AG08396 (cell line): ENCODE results near the gene AEBP1.
A peak's percentile ranks its signal among the peaks of the same experiment; 100 is the strongest.

Experiments
- DNase-seq: peaks from one replicate; pipeline ENCODE4 v3.0.0; 2012; ENCODE audit warnings: low spot score, mixed read lengths

AEBP1 gene

GRCh38 chr7:44143646-44144250, 39.6 kb downstream of the AEBP1 start:
- no peak for DNase-seq

DNA sequence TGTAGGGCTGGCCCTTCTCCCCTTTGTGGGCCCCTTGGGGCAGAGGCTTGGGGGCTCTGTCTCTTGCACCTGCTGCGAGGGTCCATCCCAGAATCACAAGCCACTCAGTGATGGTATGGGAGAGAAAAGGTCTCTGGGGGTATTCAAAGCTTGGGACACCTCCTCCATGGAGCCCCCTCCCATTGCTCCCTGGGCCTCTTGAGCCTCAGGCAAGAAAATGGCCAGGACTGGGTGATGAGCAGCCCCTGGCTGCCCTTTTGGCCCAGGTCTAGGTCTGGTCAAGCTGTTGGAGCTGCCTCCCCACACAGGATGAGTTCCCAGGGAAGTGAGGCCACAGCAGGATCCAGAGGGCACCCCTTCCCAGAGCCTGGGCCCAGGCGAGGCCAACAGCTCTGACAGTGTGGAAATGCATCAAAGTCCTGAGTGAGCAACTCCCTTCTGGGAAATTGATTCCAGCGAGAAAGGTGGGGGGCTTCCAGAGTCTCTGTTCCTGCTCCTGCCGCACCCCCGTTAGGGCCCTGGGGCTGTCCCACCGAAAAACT, 40.4 kb downstream of the AEBP1 start:
- no peak for DNase-seq

DNA sequence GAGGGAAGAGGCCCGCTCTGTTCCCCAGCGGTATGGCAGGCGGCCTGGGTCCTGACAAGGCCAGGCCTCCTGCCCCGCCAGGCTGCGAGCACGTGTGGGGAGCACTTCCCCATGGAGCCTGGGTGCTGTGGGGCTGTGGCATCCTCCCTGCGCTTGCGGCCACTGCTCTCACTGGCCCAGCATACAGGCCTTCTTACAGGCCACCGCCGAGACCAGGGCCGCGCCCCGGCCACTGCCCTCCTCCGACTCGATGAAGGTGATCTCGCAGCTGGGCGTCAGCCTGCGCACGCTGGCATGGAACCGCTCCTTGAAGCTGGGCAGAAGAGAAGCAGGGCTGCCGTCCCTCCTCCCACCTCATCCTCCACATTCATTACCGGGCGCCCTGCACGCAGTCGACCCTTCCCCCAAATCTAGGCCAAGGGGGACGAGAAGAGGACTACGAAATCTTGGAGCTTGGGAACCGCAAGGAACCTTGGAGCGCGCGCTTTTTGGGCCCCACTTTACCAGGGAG, 40.9 kb downstream of the AEBP1 start:
- DNase-seq, result no peak

DNA sequence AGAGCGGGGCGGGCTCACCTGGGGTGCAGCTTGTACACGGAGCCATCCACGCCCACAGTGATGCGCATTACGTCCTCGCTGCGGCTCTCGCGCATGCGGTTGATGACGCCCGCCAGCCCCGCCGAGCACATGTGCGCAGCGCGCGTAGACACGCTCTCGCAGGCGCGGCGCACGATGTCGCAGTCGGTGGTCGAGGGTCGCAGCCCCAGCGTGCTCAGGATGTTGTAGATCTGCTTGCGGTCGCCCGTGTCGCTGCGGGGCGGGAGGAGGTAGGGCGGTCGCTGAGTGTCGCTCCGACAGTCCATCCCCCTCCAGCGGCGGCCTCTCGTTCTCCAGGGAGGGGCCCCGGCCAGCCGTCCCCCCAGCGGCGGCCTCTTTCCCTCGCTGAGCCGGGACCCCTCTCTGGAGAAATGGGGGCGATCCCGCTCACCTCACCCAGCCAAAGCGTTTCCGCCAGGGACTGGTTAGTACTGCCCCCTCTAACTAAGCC, 41.4 kb downstream of the AEBP1 start:
- no peak for DNase-seq

GRCh38 chr7:44145969-44146911, 42.1 kb downstream of the AEBP1 start:
- DNase-seq, result peak; percentile 95

GRCh38 chr7:44147026-44147991, 43.2 kb downstream of the AEBP1 start:
- no peak for DNase-seq

GRCh38 chr7:44148166-44148565, 44.0 kb downstream of the AEBP1 start:
- no peak for DNase-seq

GRCh38 chr7:44148961-44149536, 44.9 kb downstream of the AEBP1 start:
- DNase-seq, result no peak

DNA sequence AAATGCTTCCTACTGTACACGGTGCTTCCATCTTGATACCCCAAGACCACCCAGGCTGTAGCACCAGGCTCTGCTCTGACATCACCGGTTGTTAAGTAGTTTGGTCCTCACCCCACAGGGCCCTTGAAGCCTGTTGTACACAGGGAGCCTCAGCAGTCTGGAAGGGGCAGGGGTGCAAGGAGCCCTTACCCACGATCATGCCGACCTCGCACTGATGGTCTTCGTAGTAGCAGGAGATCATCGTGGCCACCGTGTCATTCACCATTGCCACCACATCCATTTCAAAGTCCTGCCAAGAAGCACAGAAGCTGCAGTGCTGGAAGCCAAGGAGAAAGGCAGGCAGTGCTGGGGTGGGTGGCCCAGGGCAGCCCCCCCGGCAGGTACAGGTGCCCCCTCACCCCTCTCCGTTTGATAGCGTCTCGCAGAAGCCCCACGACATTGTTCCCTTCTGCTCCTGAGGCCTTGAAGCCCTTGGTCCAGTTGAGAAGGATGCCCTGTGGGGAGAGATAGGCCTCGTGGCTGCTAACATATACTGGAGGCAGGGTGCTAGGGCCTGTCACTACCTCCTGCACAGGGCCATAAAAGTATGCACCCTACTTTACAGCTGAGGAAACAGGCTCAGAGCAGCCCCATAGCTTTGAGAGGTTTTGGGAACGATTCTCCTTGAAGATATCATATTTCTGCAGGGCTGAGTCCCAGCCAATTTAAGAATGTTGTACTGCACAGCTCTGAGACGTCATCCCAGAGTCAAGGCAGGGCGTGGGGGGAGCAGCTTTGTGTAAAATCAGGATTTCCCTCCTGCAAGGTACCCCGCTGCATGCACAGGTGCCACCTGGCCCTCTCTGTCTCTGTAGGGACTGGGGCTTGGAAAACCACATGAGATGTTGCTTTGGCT, 45.7 kb downstream of the AEBP1 start:
- DNase-seq, result no peak

- no peak for DNase-seq
These were observed 46.3 kb downstream of the AEBP1 start for GRCh38 chr7:44150466-44150832.

DNA sequence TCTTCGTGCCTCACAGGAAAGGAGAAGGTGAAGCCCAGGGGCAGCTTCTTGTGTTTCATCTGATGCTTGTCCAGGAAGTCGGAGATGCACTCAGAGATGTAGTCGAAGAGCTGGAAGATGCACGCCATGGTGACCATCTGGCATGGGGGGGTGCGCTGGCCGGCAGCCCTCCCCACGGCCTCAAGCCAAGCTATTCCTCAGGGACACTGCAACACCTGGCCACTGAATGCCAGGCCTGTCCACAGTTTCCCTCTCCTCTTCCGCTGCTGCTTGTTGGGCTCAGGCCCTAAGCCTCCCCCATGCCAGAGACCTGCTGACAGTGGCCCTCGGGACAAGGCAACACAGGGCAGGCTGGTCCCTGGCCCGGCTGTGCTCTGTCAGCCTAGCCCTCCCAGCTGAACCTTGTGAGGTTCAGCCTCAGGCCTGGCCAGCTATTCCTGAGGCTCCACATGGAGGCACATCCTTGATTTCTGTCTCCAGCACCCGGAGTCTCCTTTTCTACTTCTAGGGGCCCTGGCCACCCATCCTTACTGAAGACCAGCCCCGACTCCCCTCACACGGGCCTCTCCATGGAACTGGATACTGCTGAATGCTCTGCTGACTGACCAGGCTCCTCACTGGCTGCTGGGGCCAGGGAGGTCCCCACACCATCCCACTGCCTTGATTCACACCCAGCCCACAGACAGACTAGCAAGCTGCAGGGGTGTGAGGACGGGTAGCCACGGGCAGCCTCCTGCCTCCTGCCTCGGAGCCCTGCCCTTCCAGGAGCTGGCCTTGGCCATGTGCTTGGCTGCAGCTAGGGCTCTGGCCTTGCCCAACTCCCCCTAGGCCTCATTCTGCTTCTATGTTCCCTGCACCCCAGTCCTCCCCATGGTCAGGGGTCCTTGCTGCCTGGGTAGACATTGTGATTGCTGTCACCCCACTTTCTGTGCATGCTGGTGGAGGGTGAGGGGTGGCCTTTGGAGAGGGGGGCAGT, 47.1 kb downstream of the AEBP1 start:
- DNase-seq, result no peak

GRCh38 chr7:44151956-44152355, 47.8 kb downstream of the AEBP1 start:
- DNase-seq, result no peak

DNA sequence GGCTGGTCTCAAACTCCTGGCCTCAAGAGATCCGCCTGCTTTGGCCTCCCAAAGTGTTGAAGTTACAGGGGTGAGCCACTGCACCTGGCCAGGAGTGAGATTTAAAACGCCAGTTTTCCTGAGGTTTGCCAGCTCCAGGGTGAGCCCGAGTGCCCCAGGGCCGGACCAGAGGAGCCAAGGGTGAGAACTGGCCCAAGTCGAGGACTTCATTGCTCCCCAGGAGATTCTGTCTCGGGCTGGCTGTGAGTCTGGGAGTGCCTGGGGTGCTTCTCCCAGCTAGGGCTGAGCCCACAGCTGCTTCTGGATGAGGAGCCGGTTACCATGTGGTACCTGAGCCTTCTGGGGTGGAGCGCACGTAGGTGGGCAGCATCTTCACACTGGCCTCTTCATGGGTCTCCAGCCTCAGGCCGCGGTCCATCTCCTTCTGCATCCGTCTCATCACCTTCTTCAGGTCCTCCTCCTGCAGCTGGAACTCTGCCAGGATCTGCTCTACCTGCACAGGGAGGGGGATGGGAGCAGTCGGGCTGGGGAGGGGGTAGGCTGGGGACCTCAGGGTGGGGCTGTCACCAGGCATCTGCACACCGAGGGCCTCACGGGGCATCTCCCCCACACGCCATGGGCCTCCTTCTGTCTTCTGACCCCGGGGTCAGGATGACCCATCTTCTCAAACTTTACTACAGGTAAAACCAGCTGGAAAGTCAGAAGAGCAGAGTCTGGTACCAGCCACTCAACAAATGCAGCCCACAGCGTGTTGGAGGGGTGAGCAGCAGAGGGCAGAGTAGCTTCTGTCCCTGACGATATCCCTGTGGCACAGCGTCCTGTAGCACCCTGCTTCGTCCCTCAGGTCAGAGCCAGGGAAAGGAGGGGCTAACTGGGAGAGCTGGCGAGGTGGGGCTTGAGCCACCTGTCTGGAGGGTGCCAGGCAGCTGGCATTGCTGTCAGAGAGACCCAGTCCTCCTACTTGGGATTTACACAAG, 49.1 kb downstream of the AEBP1 start:
- DNase-seq, result no peak

DNA sequence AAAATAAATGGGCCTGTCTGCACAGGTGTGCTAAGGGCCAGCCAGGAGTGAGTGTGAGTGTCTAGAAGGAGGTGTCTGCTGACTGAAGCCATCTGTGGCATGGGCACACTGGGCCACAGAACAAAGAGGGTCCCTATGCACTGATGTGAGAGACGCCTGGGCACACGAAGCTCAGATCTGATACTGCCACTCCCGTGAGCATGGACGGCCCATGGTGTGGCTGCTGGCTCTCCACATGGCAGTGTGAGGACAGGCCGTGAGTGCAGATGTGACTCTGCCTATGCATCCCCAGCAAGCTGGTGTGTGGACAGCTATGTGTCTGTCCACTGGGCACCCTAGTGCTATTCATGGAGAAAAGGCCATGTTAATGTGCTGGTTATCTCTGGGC, 49.8 kb downstream of the AEBP1 start:
- DNase-seq, result no peak

GRCh38 chr7:44154703-44155102, 50.6 kb downstream of the AEBP1 start:
- DNase-seq, result no peak

GRCh38 chr7:44155191-44156185, 51.3 kb downstream of the AEBP1 start:
- no peak for DNase-seq
